Chondrocyte (in vitro differentiated cells): ENCODE results near the gene HSH2D. TPM values are rescaled to one million over a fixed set of nuclear protein-coding genes. Genes with fewer than 3 reads are reported as not detected.

ENCODE experiments used
- DNase-seq: peaks from one replicate; pipeline ENCODE4 v3.0.0; 2021; ENCODE audit warnings: mixed read lengths, low spot score
- H3K27ac Mint-ChIP-seq: one replicate; pipeline ENCODE4 v1.8.0; 2021; ENCODE audit warnings: mild to moderate bottlenecking, moderate library complexity, mixed read lengths; ENCODE audit not compliant: unreplicated experiment
- H3K27me3 Mint-ChIP-seq: 2 replicates; pipeline ENCODE4 v1.8.0; 2021; ENCODE audit warnings: low read depth, mixed read lengths
- H3K36me3 Mint-ChIP-seq: 2 replicates; pipeline ENCODE4 v1.8.0; 2021; ENCODE audit warnings: low read depth, mixed read lengths
- H3K4me1 Mint-ChIP-seq: 2 replicates; pipeline ENCODE4 v1.8.0; 2021; ENCODE audit warnings: low read depth, mild to moderate bottlenecking, mixed read lengths
- H3K4me3 Mint-ChIP-seq: one replicate; pipeline ENCODE4 v1.8.0; 2021; ENCODE audit warnings: mild to moderate bottlenecking, moderate library complexity, mixed read lengths; ENCODE audit not compliant: unreplicated experiment
- H3K9me3 Mint-ChIP-seq: 2 replicates; pipeline ENCODE4 v1.8.0; 2021; ENCODE audit warnings: low read depth, mixed read lengths
- CTCF ChIP-seq: fragments of 200-600 bp; sonication (generic); IDR thresholded peaks from 2 replicates; pipeline ENCODE4 v1.5.0; 2021; ENCODE audit warnings: antibody characterized with exemption, mild to moderate bottlenecking, moderate library complexity
- total RNA-seq: library from RNA; stranded (reverse); gene quantifications from 3 replicates; pipeline ENCODE4 v1.2.1, GENCODE V29; 2021

The HSH2D gene
- total RNA-seq, 1 donor from 2014 or later, result not detected

GRCh38 chr19:16164222-16164890 is 20.9 kb downstream of the HSH2D start:
- no peaks in the 10 kb centered on the region for H3K36me3 Mint-ChIP-seq

DNA sequence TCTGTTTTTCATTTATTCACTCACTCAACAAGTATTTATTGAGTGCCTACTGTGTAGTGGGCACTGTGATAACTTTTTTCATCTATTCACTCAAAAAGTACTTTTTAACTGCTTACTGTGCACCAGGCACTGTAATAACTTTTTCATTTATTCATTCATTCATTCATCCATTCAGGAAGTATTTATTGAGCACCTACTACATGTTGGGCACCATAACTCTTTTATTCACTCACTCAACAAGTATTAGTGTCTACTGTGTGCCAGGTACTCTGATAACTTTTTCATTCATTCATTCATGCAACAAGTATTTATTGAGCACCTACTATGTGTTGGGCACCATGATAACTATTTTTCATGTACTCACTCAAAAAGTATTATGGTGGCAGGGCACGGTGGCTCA is 22.9 kb downstream of the HSH2D start:
- no peak for TF ChIP-seq CTCF
- H3K27ac Mint-ChIP-seq, result no peak overlapping the region
- H3K27me3 Mint-ChIP-seq, result no peaks in the 10 kb centered on the region
- H3K4me1 Mint-ChIP-seq, result peaks cover 6% of the 10 kb centered on the region
- no peak for DNase-seq
- no peaks in the 10 kb centered on the region for H3K9me3 Mint-ChIP-seq
- H3K4me3 Mint-ChIP-seq, result no peak overlapping the region
- H3K36me3 Mint-ChIP-seq, result no peaks in the 10 kb centered on the region

More at GRCh38 chr19:16164222-16164890, 20.9 kb downstream of the HSH2D start:
- Mint-ChIP-seq H3K9me3 (no peaks in the 10 kb centered on the region), H3K4me3 (no peak overlapping the region), H3K27ac (no peak overlapping the region), H3K27me3 (no peaks in the 10 kb centered on the region), H3K4me1 (peaks cover 13% of the 10 kb centered on the region)
- no peak for DNase-seq
- TF ChIP-seq CTCF, result no peak

- no peaks in the 10 kb centered on the region for H3K27me3 Mint-ChIP-seq
These were observed 23.6 kb downstream of the HSH2D start for GRCh38 chr19:16167055-16167454.

GRCh38 chr19:16168465-16169081 is 25.1 kb downstream of the HSH2D start:
- Mint-ChIP-seq H3K27me3 (no peaks in the 10 kb centered on the region), H3K27ac (no peak overlapping the region), H3K4me3 (no peak overlapping the region), H3K9me3 (no peaks in the 10 kb centered on the region), H3K36me3 (no peaks in the 10 kb centered on the region), H3K4me1 (peaks cover 10% of the 10 kb centered on the region)
- no peak for TF ChIP-seq CTCF
- no peak for DNase-seq

More at GRCh38 chr19:16167055-16167454, 23.6 kb downstream of the HSH2D start:
- DNase-seq, result no peak
- no peak for TF ChIP-seq CTCF
- Mint-ChIP-seq H3K4me1 (no peaks in the 10 kb centered on the region), H3K4me3 (no peak overlapping the region), H3K36me3 (no peaks in the 10 kb centered on the region), H3K27ac (no peak overlapping the region), H3K9me3 (no peaks in the 10 kb centered on the region)

DNA sequence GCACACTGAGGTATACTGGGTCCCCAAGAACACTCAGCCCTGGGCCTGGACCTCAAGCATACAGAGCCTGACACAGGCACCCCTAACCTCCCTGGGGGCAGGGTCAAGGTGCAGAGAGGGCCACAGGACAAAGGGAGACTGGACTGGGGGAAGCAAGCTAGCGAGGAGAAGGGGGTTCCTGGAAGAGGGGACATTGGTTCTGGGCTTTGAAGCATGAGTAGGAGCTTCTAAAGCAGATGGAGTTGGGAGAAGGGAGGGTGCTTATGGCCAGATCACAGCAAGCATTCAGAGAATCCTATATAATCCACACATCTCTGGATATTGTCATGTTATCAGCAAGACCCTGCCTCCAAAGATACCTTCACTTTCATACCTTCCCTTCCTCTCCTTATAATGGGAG is 26.6 kb downstream of the HSH2D start:
- peaks cover 11% of the 10 kb centered on the region for H3K4me1 Mint-ChIP-seq
- H3K27me3 Mint-ChIP-seq, result no peaks in the 10 kb centered on the region
- H3K27ac Mint-ChIP-seq, result no peak overlapping the region
- peaks cover 2% of the 10 kb centered on the region for H3K9me3 Mint-ChIP-seq
- peaks cover 1% of the 10 kb centered on the region for H3K36me3 Mint-ChIP-seq
- no peak overlapping the region for H3K4me3 Mint-ChIP-seq
- DNase-seq, result no peak
- TF ChIP-seq CTCF, result no peak
